WI38 (cell line): ENCODE data around the gene KCND3.

ENCODE experiments used
- H3K4me3 ChIP-seq: 2 replicates; pipeline ENCODE4 v1.5.1; 2011; ENCODE audit warnings: low read depth, mild to moderate bottlenecking, control low read depth, low read length
- TF ChIP-seq, protein P1 (sequence below): IDR thresholded peaks from 2 replicates; pipeline ENCODE4 v1.5.1; 2012; ENCODE audit warnings: low read depth, mild to moderate bottlenecking, control low read depth, low read length

The KCND3 gene

DNA sequence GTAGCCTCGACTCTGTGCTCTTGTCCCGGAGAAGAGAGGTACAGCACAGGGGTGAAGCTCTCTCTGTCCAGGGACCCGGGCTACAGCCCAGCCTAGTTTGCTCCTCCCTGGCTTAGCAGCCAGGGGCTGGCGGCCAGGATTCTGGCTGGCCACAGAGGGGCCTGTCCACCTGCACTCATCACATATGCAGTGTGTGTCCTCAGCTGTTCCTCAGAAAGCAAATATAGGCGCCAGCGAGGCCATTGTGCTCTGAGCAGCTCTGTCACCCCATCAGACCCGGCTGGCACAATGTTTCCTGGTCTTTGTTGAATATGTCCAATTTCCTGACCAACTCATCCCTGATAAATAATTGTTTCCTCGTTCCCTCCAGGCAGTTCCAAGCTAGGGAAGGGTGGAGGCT lies 28.5 kb downstream of the KCND3 start:
- H3K4me3 ChIP-seq, result no peak overlapping the region
- TF ChIP-seq, protein P1, sequence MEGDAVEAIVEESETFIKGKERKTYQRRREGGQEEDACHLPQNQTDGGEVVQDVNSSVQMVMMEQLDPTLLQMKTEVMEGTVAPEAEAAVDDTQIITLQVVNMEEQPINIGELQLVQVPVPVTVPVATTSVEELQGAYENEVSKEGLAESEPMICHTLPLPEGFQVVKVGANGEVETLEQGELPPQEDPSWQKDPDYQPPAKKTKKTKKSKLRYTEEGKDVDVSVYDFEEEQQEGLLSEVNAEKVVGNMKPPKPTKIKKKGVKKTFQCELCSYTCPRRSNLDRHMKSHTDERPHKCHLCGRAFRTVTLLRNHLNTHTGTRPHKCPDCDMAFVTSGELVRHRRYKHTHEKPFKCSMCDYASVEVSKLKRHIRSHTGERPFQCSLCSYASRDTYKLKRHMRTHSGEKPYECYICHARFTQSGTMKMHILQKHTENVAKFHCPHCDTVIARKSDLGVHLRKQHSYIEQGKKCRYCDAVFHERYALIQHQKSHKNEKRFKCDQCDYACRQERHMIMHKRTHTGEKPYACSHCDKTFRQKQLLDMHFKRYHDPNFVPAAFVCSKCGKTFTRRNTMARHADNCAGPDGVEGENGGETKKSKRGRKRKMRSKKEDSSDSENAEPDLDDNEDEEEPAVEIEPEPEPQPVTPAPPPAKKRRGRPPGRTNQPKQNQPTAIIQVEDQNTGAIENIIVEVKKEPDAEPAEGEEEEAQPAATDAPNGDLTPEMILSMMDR, result no peak

DNA sequence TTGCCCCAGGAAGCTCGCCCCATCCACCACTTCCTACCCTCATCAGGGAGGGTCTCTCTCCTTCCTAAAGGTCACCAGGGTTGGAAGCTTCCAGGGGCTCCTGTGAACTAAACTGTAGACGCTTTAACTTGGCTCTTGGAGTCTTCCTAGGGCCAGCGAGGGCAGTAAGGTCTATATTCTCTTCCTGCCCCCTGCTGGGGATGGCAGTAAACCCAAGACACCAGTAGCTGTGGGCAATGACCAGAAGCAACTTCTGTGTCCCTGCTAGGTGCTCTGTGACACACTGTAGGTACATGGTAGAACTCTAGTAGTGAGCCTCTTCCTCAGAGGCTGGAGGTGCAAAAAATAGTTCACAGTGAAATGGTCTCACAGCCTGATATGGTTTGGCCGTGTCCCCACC lies 30.0 kb downstream of the KCND3 start:
- TF ChIP-seq, protein P1, result no peak
- no peak overlapping the region for H3K4me3 ChIP-seq

- H3K4me3 ChIP-seq, result no peak overlapping the region
- TF ChIP-seq, protein P1, result no peak
Measured at GRCh38 chr1:111958851-111959250, 30.6 kb downstream of the KCND3 start.

DNA sequence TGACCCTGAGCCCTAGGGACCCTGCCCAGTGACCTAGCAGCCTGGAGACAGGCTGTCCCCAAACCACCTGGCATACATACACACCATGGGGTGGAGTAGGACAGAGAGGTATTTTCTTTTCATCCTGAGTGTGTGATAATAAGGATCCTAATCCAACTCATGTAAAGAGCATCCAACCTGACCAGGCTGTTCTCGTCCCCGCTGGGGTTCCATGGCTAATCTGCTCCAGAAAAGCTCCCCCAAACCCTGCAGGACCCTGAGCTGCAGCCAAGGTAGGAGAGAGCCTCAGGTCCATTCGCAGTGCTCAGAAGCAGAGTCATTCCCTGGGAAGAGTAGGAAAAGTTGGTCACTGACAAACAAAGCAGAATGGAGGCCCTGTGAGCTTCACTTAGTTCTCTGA lies 31.4 kb downstream of the KCND3 start:
- no peak overlapping the region for H3K4me3 ChIP-seq
- TF ChIP-seq, protein P1, result no peak

GRCh38 chr1:111956155-111956771 lies 33.2 kb downstream of the KCND3 start:
- TF ChIP-seq, protein P1, result no peak

DNA sequence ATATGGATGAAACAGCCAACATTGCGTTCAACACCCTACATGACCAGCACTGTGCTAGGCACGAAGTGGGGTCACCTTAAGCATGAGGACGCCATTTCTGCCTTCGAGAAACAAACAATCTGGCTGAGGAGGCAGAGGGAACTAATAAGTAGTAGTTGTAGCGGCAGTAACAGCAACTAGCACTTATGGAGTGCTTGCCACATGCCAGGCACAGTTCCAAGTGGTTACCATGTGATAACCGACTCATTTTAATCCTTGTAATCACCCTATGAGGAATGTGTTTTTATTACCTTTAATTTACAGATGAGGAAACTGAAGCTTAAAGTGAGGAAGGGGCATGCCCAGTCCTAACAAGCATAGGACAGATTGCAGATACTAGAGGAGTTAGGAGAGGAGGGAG lies 33.7 kb downstream of the KCND3 start:
- TF ChIP-seq, protein P1, result no peak
- H3K4me3 ChIP-seq, result no peak overlapping the region

More at GRCh38 chr1:111956155-111956771, 33.2 kb downstream of the KCND3 start:
- no peak overlapping the region for H3K4me3 ChIP-seq

- TF ChIP-seq, protein P1, result no peak
Measured at GRCh38 chr1:111953797-111954196, 35.7 kb downstream of the KCND3 start.

More at GRCh38 chr1:111953797-111954196, 35.7 kb downstream of the KCND3 start:
- no peak overlapping the region for H3K4me3 ChIP-seq
